HepG2 (cell line): ENCODE data around the gene MC1R. TPM values are rescaled to one million over a fixed set of nuclear protein-coding genes. Genes with fewer than 3 reads are reported as not detected.

Experiments used
- ARNT2 ChIP-seq: sonication (generic); formaldehyde crosslinking; IDR thresholded peaks from 2 replicates; pipeline ENCODE4 v1.8.0; 2022; ENCODE audit warnings: mild to moderate bottlenecking, low read depth, missing genetic modification reagents, moderate library complexity
- EEA1 ChIP-seq: sonication (generic); formaldehyde crosslinking; IDR thresholded peaks from 2 replicates; pipeline ENCODE4 v1.5.1; 2020; ENCODE audit warnings: mild to moderate bottlenecking, missing genetic modification reagents, borderline replicate concordance
- RBFOX2 ChIP-seq: fragments of 200-400 bp; formaldehyde crosslinking; IDR thresholded peaks from 2 replicates; pipeline ENCODE4 v1.6.1; 2017; ENCODE audit warnings: low read depth, mild to moderate bottlenecking, low read length
- ZNF562 ChIP-seq: sonication (generic); formaldehyde crosslinking; IDR thresholded peaks from 2 replicates; pipeline ENCODE4 v1.8.0; 2022; ENCODE audit warnings: missing genetic modification reagents, borderline replicate concordance
- ZNF747 ChIP-seq: sonication (generic); formaldehyde crosslinking; IDR thresholded peaks from 2 replicates; pipeline ENCODE4 v1.8.1; 2023; ENCODE audit warnings: missing genetic modification reagents, mild to moderate bottlenecking, borderline replicate concordance
- ZNF800 ChIP-seq: sonication (generic); formaldehyde crosslinking; IDR thresholded peaks from 2 replicates; pipeline ENCODE4 v1.4.0; 2020; ENCODE audit warnings: missing genetic modification reagents
- polyA plus RNA-seq, 8 experiments: library from polyadenylated mRNA; depleted of rRNA in 3 of 8; stranded (reverse) in 7 of 8; unstranded in 1 of 8; fragments of >200 nt; fragmentation: Illumina TruSeq in 4 of 8; extraction: Trizol in 4 of 8; gene quantifications; 2 replicates each; pipeline versions ENCODE4 v1.2.1 to v1.2.3, GENCODE V29; 2011 to 2016; ENCODE audit warnings: low read depth in 4 of 8, missing spikeins in 1 of 8, mixed read lengths in 1 of 8; ENCODE audit not compliant: insufficient read depth in 1 of 8
- total RNA-seq, 5 experiments: library from RNA; depleted of rRNA; stranded (reverse); fragments of >200 nt; fragmentation: Illumina TruSeq; extraction: Trizol; gene quantifications; 2 replicates each; pipeline ENCODE4 v1.2.3, GENCODE V29; 2016; ENCODE audit warnings: low read depth in 1 of 5
- TF ChIP-seq, protein P1 (sequence below): sonication (generic); formaldehyde crosslinking; IDR thresholded peaks from 2 replicates; pipeline ENCODE4 v1.4.0; 2020; ENCODE audit warnings: missing genetic modification reagents

Gene MC1R
- total and polyA plus RNA-seq, 2 of the 13 experiments (the other 11 are each of a cell fraction or from before 2014, with no cell fraction given): 9.1 to 14.8 TPM

DNA sequence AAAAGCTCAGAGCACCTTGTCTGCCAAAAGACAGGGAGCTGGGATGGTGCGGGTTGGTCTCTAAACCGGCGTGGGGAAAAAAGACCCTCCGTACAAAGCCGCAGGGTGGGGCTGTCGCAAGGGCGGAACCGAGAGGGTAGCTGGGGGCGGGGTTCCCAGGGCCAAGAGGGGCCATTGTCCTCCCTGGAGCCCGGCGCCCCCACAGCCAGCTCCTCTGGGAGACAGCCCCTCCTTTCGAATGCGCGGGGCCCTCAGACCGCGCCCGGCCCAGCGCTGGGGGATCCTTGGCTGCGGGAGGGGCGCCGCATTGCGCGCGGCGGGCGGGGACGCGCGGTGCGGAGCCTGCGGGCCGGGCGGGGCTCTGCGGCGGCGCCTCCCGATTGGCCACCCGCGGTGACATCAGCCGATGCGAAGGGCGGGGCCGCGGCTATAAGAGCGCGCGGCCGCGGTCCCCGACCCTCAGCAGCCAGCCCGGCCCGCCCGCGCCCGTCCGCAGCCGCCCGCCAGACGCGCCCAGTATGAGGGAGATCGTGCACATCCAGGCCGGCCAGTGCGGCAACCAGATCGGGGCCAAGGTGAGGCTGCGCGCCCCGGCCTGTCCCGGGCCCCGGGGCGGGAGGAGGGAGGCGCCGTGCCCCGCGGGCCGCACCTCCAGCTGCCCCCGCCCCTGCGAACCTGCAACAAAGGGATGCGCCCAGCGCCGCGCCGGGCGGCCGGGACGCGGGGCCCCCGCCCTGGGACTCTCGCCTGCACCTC lies 4.4 kb downstream of the MC1R start, which contains the start of gene TUBB3 (continued):
- TF ChIP-seq, protein P1, sequence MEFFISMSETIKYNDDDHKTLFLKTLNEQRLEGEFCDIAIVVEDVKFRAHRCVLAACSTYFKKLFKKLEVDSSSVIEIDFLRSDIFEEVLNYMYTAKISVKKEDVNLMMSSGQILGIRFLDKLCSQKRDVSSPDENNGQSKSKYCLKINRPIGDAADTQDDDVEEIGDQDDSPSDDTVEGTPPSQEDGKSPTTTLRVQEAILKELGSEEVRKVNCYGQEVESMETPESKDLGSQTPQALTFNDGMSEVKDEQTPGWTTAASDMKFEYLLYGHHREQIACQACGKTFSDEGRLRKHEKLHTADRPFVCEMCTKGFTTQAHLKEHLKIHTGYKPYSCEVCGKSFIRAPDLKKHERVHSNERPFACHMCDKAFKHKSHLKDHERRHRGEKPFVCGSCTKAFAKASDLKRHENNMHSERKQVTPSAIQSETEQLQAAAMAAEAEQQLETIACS: no peak; the same call in 1 of the 2 replicates
- TF ChIP-seq EEA1 (CRISPR knock-in tag) (peak; percentile 64; the same call in 1 of the 2 replicates), RBFOX2 (peak; percentile 94), ZNF800 (CRISPR knock-in tag) (no peak; the same call in 1 of the 2 replicates), ZNF747 (CRISPR knock-in tag) (no peak), ZNF562 (CRISPR knock-in tag) (no peak), ARNT2 (CRISPR knock-in tag) (peak; percentile 92)
- TF ChIP-seq, all 625 proteins: peak for 182
